GM18870 (cell line): Measurements from ENCODE around the gene MCM9.
A peak's percentile ranks its signal among the peaks of the same experiment; 100 is the strongest.

ENCODE experiments used
- ATAC-seq: cut with Tn5 transposase; IDR thresholded peaks from one replicate; pipeline ENCODE4 v1.9.1; 2021; ENCODE audit warnings: moderate library complexity; ENCODE audit not compliant: unreplicated experiment

MCM9 gene

DNA sequence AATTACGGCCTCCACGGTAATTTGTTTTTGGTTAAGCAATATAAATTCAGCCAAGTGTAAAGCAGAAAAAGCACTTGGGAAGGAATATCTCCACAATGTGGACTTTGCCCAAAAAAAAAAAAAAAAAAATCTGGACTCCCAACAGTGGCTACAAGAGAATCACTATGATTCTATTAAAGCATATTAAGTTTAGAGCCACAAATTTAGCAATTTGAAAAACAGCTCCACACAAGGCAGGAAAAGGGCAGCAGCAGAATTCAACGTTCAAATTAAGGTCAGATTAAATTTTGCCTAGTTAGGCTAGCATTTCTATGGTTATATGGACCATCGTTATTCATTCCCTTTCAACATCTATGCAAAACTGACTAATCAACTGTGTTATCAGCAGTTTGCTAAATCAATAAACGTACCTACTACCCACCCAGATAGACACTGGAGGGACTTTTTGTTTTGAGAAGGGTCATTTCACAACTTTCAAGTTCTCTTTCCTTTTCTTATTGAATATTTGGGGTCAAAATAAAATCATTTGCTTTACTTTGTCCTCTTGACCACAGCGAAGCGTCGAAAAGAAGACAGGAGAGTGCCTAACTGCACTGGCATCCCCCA lies 1.0 kb downstream of the MCM9 start:
- peak; percentile 20 for ATAC-seq

DNA sequence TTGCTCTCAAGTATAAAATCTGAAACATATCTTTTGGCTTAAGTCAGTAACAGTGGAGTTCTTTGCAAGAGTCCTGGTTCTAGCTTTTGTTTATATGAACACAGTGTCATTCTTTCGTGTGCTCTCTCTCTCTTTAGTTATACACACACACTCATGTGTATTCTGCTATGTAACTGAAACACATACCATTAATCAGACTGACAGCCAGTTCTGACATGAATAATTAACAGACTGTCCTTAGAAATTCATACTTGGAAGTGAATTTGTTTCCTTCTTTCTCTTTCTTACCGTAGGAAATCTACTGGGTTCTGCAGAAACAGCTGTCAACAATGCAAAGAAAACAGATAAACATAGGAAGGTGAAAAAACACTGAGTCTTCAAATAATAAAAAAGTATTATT lies 2.5 kb downstream of the MCM9 start:
- no peak for ATAC-seq

DNA sequence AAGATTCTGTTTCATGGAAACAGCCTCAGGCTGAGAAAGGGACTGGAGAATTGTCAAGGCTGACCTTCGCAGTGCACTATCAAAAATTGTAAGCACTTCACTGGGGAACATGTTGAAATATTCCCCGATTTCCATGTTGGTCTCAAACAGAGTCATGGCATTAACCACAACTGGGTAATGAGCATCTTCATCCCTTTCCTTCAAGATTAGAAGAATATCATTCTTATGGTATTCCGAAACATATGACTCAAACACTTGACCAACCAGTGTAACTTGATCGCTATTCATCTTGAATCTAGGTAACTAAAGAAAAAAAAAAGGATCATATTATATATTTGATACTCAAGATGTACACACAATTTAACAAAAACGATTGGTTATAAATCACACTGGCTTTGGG lies 3.5 kb downstream of the MCM9 start:
- ATAC-seq = no peak

DNA sequence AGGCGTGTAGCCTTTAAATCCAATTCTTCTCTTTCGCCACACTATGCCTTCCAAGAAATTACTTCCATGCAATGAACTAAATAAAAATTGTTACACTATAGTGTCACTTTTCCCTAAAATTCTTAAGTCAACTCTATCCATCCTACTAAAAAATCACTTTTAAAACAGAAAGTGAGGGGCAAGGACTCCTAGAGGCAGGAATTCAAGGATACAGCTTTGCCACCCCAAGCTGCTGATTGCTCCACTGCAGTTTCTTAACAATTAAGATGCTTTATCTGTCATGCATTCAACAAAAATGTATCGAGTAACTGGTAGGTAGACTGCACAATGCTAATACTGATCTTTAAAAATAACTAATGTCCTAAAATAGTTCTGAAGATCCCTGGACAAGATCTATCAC lies 4.3 kb downstream of the MCM9 start:
- no peak for ATAC-seq

DNA sequence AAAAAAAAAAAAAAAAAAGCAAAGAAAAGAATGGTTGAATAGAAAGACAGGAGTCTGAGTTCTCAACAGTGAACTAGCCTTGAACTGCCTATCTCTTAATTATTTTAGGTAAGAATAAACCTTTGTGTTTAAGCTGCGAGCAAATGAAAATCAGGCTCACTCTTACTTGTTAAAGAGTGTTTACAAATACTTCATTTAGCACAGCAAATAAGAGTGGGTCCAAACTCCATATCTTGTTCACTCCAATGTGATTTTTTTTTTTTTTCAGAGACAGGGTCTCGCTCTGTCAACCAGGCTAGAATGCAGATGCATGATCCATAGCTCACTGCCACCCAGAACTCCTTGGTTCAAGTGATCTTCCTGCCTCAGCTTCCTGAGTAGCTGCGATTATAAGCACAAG lies 11.9 kb downstream of the MCM9 start:
- no peak for ATAC-seq

DNA sequence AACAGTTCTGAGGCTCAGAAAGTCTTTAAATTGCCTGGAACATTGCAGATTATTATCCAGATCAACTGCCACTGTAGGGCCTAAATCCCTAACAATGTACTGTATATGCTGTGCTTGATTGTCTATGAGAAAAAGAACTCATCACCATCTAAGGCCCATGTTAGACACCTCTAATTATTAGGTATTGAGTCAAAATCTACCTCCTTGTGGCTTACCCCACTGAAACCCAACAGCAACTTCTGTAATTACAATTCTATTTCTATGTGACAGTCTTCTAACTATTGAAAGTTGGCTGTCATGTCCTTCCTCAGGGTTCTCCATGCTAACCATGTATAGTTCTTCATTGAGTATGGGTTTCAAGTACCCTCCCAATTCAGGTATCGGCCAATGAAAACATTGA lies 13.9 kb downstream of the MCM9 start:
- ATAC-seq = no peak

DNA sequence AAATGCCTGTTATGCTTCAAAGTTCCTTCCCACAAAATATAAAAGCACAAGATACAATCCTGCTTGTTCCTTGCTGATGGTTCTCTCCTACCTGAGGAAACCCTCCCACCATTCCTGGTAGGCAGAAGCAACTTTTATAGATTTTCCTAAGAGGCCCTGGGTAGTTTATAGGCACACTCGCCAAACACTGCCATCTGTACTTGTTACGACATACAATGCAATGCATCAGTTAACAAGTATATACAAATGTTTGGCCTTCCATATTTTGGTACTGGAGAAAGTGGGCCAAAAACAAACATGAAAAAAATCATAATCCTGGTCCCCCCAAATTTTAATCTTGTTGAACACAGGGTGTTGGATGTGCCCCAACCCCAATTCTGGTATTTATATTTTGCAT lies 16.6 kb downstream of the MCM9 start:
- no peak for ATAC-seq

DNA sequence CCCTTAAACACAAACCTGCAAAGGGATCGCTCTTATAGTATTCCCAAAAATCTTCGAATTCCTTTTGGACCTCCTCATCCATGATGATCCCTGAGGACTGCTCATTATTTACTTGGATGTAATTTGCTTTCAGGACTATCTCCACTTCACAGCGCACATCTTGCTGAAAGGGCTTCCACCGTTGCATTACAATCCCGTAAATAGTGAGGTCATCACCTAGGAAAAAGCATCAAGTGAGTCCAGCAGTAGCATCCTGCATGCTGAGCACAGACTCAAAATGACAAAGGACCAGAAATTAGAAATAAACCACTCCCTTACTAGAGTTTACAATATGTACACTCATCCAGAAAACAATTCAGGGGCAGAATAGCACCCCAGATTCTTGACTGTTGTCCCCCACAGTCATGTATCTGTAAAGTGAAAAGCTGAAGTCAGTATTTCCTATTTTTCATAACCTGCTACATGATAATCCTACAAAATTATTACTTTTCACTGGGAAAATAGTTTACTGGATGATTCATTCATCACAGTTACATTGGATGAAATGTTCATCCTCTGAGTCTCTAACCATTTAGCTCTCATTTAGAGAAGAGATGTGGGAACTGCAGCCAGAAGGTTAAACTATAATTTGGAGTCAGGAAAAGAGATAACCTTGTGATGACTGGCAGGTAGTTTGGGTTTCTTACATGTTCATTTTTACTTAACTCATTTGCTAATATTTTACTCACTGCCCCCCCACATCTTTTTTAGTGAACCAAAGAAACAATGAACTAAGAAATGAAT lies 17.2 kb downstream of the MCM9 start:
- ATAC-seq = no peak

DNA sequence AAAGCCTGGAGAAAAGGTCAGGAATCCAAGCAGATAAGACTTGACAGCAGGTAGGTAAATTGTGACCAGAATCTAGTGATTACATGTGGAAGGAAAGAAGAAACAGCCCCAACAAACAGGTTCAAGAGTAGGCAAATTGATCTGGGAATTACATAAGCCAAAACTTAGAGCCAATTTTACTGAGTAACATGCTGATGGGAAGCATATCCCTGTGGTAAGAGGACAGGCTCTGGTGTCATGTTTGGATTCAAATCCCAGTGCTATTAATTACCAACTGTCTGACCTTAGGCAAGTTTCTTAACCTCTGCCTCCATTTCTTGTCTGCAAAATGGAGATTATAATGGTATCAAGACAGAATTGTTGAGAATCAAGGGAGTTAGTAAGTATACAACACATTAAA lies 20.4 kb downstream of the MCM9 start:
- ATAC-seq = no peak

DNA sequence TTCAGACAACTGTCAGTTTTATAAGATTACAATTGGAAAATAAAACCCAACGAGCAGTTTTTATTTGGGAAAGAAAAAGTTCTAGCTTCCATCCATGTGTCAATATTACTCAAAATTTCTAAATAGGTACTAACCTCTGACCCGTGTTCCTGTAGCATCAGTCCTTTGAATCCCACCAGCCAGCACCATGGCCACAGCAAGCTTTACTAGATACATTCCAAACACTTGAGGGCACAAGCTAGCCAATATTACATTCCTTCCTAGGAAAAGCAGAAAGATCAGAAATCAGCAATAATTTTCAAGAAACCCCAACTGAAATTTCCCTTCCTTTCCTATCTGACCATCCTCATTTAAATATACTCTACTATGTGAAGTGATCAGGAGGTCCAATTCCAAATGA lies 21.8 kb downstream of the MCM9 start:
- ATAC-seq = no peak

DNA sequence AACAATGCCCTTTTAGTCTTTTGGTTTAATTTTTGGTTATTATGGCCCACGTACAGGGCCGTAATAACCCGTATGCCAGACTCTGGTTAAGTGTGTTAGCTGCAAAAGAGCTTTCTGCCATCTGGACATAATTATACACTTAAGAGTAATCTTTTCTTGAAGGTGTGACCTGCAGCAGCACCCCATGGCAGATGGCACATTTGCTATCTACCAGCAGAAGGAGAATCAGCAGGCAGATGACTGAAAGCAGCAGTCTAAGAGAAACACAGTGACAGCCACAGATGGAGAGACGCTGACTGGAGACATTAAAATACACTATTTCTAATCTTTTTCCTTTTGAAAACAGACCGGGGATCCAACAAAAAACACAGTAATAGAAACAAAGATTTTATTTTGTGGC lies 22.3 kb downstream of the MCM9 start:
- ATAC-seq = no peak

DNA sequence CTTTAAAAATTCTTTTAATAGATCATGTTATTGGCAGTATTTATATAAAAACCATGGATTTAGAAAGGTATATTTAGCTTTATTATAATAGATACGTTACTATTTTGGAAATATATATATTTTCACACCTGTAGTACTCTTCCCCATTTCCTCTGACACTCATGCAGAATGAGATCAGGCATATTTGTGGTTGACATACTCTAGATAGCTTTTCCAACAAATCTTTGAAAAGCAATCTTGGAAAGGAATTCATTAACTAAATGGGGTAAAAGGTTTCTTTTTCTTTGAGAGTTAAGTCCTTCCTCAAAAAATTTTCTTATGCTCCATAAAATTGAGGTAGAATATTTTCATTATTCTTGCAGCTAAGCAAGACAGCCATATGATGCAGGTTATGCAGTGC lies 26.5 kb downstream of the MCM9 start:
- no peak for ATAC-seq

DNA sequence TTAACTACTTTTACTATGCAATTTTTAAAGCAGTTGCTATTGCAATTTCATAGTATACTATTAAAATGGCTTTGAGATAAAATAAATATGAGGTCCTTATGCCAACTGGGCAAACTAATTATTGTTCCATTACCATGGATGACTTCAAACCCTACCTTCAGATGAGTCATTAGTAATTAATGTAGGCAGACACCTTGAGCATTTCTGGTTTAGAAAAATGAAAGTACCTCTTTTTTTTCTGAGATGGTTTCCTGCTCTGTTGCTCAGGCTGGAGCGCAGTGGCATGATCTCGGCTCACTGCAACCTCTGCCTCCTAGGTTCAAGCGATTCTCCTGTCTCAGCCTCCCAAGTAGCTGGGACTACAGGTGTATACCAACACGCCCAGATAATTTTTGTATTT lies 29.1 kb downstream of the MCM9 start:
- no peak for ATAC-seq

DNA sequence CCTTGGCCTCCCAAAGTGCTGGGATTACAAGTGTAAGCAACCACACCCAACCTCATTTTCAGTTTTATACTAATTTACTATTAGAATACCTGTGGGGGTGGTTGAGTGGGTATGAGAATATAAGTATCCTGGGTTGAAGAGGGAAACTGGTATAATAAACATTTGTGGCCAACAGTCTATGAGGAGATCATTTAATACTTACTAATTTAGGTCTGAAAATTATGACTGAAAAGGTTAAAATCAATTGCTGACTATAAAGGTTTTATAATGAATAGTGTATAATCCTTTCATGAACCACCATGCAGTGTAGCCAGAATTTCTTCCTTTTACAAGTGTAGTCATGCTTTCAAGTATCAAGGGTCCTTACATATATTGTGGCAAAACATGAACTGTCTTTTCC lies 29.9 kb downstream of the MCM9 start:
- ATAC-seq = no peak

DNA sequence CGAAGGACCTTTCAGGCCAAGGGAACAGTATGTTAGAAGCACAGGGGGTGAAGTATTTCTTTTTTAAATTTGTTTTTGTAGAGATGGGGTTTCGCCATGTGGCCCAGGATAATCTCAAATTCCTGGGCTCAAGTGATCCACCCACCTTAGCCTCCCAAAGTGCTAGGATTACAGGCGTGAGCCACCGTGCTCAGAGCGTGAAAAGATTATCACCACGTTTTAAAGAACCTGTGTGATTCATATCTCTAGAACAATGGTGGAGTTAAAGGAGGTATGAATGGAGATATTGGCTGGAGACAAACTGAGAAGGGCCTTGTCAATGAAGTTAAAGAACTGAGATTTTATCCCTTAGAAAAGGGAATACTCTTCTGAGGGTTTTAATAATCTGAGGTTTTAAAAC lies 31.3 kb downstream of the MCM9 start:
- ATAC-seq = no peak

DNA sequence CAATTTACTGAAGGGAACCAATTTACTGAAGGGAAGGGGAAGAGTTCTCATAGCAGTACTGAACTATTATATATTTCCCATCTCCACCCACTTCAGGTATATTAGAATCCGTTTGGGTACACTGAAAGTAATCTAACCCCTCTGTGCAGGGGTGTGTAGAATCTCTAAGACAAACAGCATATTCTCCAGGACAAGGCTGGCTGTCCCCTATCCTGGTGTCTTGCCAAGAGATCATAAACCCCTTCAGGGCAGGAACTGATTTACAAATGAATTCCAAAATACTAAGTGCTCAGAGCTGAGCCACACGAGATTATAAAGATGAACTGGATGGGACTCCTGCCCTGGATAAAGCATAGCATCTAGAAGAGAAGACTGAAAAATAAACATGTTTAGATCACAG lies 31.8 kb downstream of the MCM9 start:
- ATAC-seq = no peak

DNA sequence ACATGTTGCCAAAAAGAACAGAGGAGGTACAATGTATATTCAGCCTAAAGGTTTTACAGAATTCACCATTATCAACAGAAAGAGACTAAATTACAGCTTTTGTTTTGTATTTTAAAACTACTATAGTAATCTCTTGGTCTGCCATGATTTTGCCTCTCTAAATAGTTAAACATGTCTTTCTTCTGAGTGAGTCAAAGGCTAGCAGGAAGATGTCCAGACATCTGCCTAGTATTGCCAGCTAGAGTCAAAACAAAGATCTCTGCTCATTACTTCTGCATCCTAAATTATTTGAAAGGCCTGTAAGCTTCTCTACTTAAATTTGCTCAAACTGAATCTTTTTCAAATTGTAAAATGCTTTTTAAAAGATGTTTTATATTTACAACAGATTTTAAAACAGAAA lies 32.2 kb downstream of the MCM9 start:
- ATAC-seq = no peak

DNA sequence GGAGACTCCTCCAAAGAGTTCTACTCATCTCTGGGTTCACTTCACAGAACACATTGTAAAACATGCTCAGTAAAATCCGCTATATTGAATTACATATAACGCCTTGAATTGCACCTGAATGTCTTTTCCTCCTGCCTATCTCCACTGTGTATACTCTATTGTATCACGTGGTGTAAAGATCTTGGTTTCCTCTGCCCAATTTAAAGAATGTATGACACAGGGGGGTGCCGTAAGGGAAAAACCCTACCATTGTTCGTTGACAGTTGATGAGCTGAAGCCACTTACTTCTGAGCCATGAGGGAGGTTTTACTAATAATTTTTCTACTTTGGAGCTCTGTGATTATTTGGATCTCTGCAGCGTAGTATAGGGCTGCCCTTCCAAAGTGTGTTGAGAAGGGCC lies 35.0 kb downstream of the MCM9 start:
- no peak for ATAC-seq

DNA sequence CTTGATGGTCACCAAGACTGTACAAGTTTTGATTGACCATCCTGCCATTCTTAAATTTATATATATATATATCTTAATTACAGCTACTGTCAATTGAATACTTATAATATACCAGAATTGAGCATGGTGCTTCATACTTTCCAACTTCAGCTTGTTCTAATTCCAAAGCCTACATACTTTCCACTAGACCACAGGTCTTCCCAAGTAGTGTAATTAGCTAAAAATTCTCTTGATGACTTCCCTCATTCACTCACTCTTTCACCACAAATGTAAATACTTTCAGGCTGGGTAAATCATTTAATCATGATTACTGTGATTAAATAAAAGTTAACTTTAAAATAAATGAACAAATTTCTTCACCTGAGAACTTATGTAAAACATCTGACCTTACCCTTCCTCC lies 37.6 kb downstream of the MCM9 start:
- no peak for ATAC-seq

DNA sequence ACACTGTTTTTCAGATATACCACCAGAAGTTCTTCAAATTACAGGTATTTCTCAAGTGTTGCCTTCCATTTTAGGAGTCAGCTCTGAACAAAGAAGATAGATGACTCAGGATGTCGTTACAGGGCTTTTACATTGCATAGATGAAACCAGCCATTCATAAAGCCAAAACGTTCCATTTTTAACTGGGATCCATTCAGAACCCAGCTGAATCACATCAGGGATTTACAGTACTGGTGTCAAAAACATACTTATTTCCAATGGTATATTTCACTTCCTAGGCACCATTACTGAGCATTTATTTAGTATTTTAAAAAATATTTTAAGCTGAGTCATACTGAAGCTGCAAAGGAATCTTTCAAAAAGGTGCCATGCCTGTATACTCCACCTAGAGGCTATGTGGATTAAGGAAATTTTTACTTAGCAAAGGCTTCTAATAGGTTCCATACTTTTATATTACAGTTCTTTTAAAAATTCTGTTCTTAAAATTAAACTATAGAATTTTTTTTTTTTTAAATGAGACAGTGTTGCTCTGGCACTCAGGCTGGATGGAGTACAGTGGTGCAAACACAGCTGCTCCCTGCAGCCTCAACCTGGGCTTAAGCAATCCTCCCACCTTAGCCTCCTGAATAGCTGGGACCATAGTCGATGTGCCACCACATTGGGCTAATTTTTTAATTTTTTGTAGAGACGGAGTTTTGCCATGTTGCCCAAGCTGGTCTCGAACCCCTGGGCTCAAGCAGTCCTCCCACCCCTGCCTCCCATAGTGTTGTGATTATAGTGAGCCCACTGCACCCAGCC lies 38.4 kb downstream of the MCM9 start:
- ATAC-seq = peak; percentile 34

DNA sequence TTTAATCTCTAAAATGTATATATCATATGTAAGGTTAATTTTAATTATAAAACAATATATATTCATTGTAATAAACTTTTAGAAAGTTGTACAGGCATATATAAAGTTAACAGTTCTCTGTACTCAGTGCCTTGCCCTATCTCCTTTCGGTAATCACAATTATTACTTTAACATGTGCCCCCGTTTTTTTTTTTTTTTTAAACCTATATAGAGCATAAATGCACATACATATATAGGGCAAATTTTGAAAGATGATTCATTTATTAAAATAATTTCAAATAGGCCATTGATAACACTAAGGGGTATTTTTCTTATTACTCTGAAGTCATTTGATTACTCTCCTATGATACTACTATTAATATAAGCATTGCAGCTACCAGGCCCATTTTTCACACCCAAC lies 39.1 kb downstream of the MCM9 start:
- ATAC-seq = no peak

DNA sequence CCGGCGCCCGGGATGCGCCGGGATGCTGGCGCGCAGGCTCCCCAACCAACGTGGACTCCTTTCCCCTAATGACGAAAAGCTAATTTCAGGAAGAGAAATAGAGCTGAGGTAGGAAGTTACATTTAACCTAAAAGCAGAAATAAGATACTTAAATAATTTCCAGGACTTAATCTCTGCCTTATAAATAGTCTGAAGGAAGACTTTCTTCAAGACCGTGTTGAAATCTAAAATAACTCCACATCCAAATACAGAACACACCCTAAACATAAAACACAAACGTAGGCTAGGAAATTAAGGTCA lies 39.7 kb downstream of the MCM9 start:
- no peak for ATAC-seq
